ENCODE measurements around the gene VWA8. TPM values are rescaled to one million over a fixed set of nuclear protein-coding genes. Genes with fewer than 3 reads are reported as not detected.

VWA8 gene
- polyA plus RNA-seq, 1 donor (not counting 4 experiments of a cell fraction or from before 2014, with no cell fraction given): 17.8 TPM

- Histone ChIP-seq H3K4me2 (ENCODE audit: control insufficient read depth, extremely low read depth, insufficient read depth, low read depth, low read length) (no peak overlapping the region), H3K9me1 (ENCODE audit: control insufficient read depth, extremely low read depth, insufficient read depth, low read length) (no peaks in the 10 kb centered on the region), H3K9me3 (ENCODE audit: control insufficient read depth, low read depth, low read length) (no peaks in the 10 kb centered on the region), H4K20me1 (ENCODE audit: control insufficient read depth, extremely low read depth, insufficient read depth, low read length) (no peaks in the 10 kb centered on the region), H3K4me3 (ENCODE audit: control insufficient read depth in 2 of 3, extremely low read depth in 1 of 3, insufficient read depth in 2 of 3, low read depth in 1 of 3, low read length in 3 of 3) (no peak overlapping the region), H3K27ac (ENCODE audit: control insufficient read depth, insufficient read depth, low read length) (no peak overlapping the region), H3K4me1 (ENCODE audit: control insufficient read depth, extremely low read depth, insufficient read depth, low read length) (no peaks in the 10 kb centered on the region), H3K79me2 (ENCODE audit: control insufficient read depth, insufficient read depth, low read length) (no peaks in the 10 kb centered on the region), H3K27me3 (ENCODE audit: control insufficient read depth, extremely low read depth, insufficient read depth, low read length) (no peaks in the 10 kb centered on the region), H2AFZ (ENCODE audit: control insufficient read depth, low read length) (no peak overlapping the region), H3K9ac (ENCODE audit: control insufficient read depth, extremely low read depth, insufficient read depth, low read length) (no peak overlapping the region), H3K36me3 (ENCODE audit: control insufficient read depth in 2 of 2, extremely low read depth in 1 of 2, insufficient read depth in 2 of 2, low read length in 2 of 2) (no peaks in the 10 kb centered on the region)
- DNase-seq (ENCODE audit: low read depth, low spot score) (no peak), FAIRE-seq (no peak)
- dilution Hi-C loops (cut with MboI; ENCODE audit: extremely low pct_ligation_motif_present, low sequenced_read_pairs): no loop called here
- TF ChIP-seq EZH2 (IDR thresholded peaks at IDR 0.05; ENCODE audit: low read length) (no peak), CTCF (optimal IDR thresholded peaks at IDR 0.05 in 1 of 3, IDR thresholded peaks at IDR 0.05 in 1 of 3, conservative IDR thresholded peaks at IDR 0.05 in 1 of 3; ENCODE audit: extremely low read depth in 1 of 3, insufficient read depth in 2 of 3, low read length in 3 of 3) (no peak)
Measured at GRCh38 chr13:41533266-41534052, 427.4 kb downstream of the VWA8 start.

GRCh38 chr13:41528021-41528420 lies 432.9 kb downstream of the VWA8 start:
- Histone ChIP-seq H3K9me1 (ENCODE audit: control insufficient read depth, extremely low read depth, insufficient read depth, low read length) (no peaks in the 10 kb centered on the region), H3K4me2 (ENCODE audit: control insufficient read depth, extremely low read depth, insufficient read depth, low read depth, low read length) (no peak overlapping the region), H4K20me1 (ENCODE audit: control insufficient read depth, extremely low read depth, insufficient read depth, low read length) (no peaks in the 10 kb centered on the region), H3K27ac (ENCODE audit: control insufficient read depth, insufficient read depth, low read length) (no peak overlapping the region), H3K4me1 (ENCODE audit: control insufficient read depth, extremely low read depth, insufficient read depth, low read length) (no peaks in the 10 kb centered on the region), H3K4me3 (ENCODE audit: control insufficient read depth in 2 of 3, extremely low read depth in 1 of 3, insufficient read depth in 2 of 3, low read depth in 1 of 3, low read length in 3 of 3) (no peak overlapping the region), H3K9ac (ENCODE audit: control insufficient read depth, extremely low read depth, insufficient read depth, low read length) (no peak overlapping the region), H2AFZ (ENCODE audit: control insufficient read depth, low read length) (no peak overlapping the region), H3K27me3 (ENCODE audit: control insufficient read depth, extremely low read depth, insufficient read depth, low read length) (no peaks in the 10 kb centered on the region), H3K79me2 (ENCODE audit: control insufficient read depth, insufficient read depth, low read length) (no peaks in the 10 kb centered on the region), H3K9me3 (ENCODE audit: control insufficient read depth, low read depth, low read length) (no peaks in the 10 kb centered on the region), H3K36me3 (ENCODE audit: control insufficient read depth in 2 of 2, extremely low read depth in 1 of 2, insufficient read depth in 2 of 2, low read length in 2 of 2) (no peaks in the 10 kb centered on the region)
- no peak for FAIRE-seq
- no peak for TF ChIP-seq CTCF (optimal IDR thresholded peaks at IDR 0.05 in 1 of 3, IDR thresholded peaks at IDR 0.05 in 1 of 3, conservative IDR thresholded peaks at IDR 0.05 in 1 of 3; ENCODE audit: extremely low read depth in 1 of 3, insufficient read depth in 2 of 3, low read length in 3 of 3)
- no peak for TF ChIP-seq EZH2 (IDR thresholded peaks at IDR 0.05; ENCODE audit: low read length)
- dilution Hi-C loops (cut with MboI; ENCODE audit: extremely low pct_ligation_motif_present, low sequenced_read_pairs): no loop called here
- DNase-seq (ENCODE audit: low read depth, low spot score): no peak
